ENCODE results near the gene PABPC1L. TPM values are rescaled to one million over a fixed set of nuclear protein-coding genes. Genes with fewer than 3 reads are reported as not detected.

PABPC1L gene
- total RNA-seq, 6 experiments from 2014 or later: 8.7 to 40.2 (median 27.7) TPM

GRCh38 chr20:44954211-44954610 lies 44.4 kb downstream of the PABPC1L start:
- TF ChIP-seq, protein P1, sequence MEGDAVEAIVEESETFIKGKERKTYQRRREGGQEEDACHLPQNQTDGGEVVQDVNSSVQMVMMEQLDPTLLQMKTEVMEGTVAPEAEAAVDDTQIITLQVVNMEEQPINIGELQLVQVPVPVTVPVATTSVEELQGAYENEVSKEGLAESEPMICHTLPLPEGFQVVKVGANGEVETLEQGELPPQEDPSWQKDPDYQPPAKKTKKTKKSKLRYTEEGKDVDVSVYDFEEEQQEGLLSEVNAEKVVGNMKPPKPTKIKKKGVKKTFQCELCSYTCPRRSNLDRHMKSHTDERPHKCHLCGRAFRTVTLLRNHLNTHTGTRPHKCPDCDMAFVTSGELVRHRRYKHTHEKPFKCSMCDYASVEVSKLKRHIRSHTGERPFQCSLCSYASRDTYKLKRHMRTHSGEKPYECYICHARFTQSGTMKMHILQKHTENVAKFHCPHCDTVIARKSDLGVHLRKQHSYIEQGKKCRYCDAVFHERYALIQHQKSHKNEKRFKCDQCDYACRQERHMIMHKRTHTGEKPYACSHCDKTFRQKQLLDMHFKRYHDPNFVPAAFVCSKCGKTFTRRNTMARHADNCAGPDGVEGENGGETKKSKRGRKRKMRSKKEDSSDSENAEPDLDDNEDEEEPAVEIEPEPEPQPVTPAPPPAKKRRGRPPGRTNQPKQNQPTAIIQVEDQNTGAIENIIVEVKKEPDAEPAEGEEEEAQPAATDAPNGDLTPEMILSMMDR (IDR thresholded peaks at IDR 0.05): no peak
- TF ChIP-seq POLR2A (IDR thresholded peaks at IDR 0.05): no peak
- no peak for ATAC-seq
- H3K27ac ChIP-seq: no peak overlapping the region
- peaks cover 0 to 4% (median 0%) of the 10 kb centered on the region in 4 donors for H3K4me1 ChIP-seq
- no peaks in the 10 kb centered on the region for H3K27me3 ChIP-seq
- intact Hi-C loops (cut with DNase I): no loop called here
- WGBS (ENCODE audit: insufficient coverage, low coverage, low lambda C conversion rate, missing lambda C conversion rate): 97% methylated on average over 5 of the region's 5 CpGs
- no peak overlapping the region for H3K4me3 ChIP-seq
- no peaks in the 10 kb centered on the region for H3K9me3 ChIP-seq
- H3K36me3 ChIP-seq: peaks cover 0 to 47% (median 10%) of the 10 kb centered on the region in 4 donors
- no peak for DNase-seq

DNA sequence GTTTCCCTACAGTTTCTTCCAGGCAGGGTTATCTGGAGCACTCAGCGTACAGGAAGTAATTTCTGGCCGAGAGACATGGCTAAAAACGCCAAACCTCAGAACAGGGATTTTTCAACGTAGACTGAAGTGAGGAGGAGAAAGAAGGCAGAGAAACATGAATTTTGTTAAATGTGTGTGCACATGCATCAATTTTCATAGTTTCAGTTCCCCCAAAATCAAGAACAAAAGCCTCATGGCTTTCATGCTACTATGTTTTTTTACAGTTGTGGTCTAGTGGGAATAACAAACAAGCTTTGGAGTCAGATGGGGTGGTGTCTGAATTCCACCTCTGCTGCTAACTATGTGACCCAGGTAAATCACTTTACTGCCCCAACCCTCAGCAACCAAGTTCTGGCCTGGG lies 45.4 kb downstream of the PABPC1L start:
- intact Hi-C loops (cut with DNase I): no loop called here
- no peaks in the 10 kb centered on the region for H3K9me3 ChIP-seq
- no peaks in the 10 kb centered on the region for H3K27me3 ChIP-seq
- peaks cover 0 to 8% (median 0%) of the 10 kb centered on the region in 4 donors for H3K4me1 ChIP-seq
- DNase-seq (no peak), ATAC-seq (no peak)
- H3K4me3 ChIP-seq: no peak overlapping the region
- no peak overlapping the region for H3K27ac ChIP-seq
- 33% methylated on average over 4 of the region's 4 CpGs for whole genome bisulfite sequencing (ENCODE audit: insufficient coverage, low coverage, low lambda C conversion rate, missing lambda C conversion rate)
- TF ChIP-seq, protein P1 (IDR thresholded peaks at IDR 0.05): no peak
- no peak for TF ChIP-seq POLR2A (IDR thresholded peaks at IDR 0.05)
- H3K36me3 ChIP-seq: peaks cover 0 to 45% (median 10%) of the 10 kb centered on the region in 4 donors

GRCh38 chr20:44956410-44956809 lies 46.5 kb downstream of the PABPC1L start:
- no peaks in the 10 kb centered on the region for H3K27me3 ChIP-seq
- intact Hi-C loops (cut with DNase I): no loop called here
- no peak overlapping the region for H3K4me3 ChIP-seq
- H3K4me1 ChIP-seq: peaks cover 0 to 8% (median 0%) of the 10 kb centered on the region in 4 donors
- no peak for ATAC-seq
- 78% methylated on average over 3 of the region's 3 CpGs for WGBS (ENCODE audit: insufficient coverage, low coverage, low lambda C conversion rate, missing lambda C conversion rate)
- no peak overlapping the region for H3K27ac ChIP-seq
- DNase-seq: no peak
- TF ChIP-seq, protein P1 (IDR thresholded peaks at IDR 0.05): no peak
- TF ChIP-seq POLR2A (IDR thresholded peaks at IDR 0.05): no peak
- no peaks in the 10 kb centered on the region for H3K9me3 ChIP-seq
- H3K36me3 ChIP-seq: peaks cover 0 to 34% (median 9%) of the 10 kb centered on the region in 4 donors

GRCh38 chr20:44958276-44958675 lies 48.4 kb downstream of the PABPC1L start:
- no peak for ATAC-seq
- Histone ChIP-seq H3K27me3 (no peaks in the 10 kb centered on the region), H3K27ac (no peak overlapping the region), H3K36me3 (peaks cover 0 to 28% (median 9%) of the 10 kb centered on the region in 4 donors), H3K9me3 (no peaks in the 10 kb centered on the region), H3K4me1 (peaks cover 0 to 8% (median 0%) of the 10 kb centered on the region in 4 donors), H3K4me3 (no peak overlapping the region)
- TF ChIP-seq POLR2A (IDR thresholded peaks at IDR 0.05): no peak
- TF ChIP-seq, protein P1 (IDR thresholded peaks at IDR 0.05): no peak
- WGBS (ENCODE audit: insufficient coverage, low coverage, low lambda C conversion rate, missing lambda C conversion rate): 89% methylated on average over 5 of the region's 8 CpGs
- no peak for DNase-seq
- intact Hi-C loops (cut with DNase I): no loop called here
